Measurements from ENCODE around the gene CIB2.

DNA sequence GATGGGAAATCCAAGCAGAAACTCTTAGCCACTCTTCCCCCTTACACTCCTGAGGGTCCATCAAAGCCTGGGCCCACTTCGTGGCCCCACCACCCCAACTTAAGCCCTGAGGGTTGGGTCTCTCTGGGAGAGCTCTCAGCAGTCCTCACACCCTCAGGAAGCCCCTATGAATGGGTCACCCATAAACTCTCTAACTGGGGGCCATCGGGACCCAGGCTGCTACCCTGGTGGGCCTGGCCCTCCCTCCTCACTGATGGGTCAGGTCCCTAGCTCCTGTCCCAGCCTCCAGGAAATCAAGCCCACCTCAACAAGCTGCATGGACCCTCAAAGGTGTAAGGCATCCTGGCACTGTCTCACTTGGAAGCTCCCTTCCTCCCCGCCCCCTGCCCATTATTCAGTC, 19.5 kb downstream of the CIB2 start:
- TF ChIP-seq, protein P1, sequence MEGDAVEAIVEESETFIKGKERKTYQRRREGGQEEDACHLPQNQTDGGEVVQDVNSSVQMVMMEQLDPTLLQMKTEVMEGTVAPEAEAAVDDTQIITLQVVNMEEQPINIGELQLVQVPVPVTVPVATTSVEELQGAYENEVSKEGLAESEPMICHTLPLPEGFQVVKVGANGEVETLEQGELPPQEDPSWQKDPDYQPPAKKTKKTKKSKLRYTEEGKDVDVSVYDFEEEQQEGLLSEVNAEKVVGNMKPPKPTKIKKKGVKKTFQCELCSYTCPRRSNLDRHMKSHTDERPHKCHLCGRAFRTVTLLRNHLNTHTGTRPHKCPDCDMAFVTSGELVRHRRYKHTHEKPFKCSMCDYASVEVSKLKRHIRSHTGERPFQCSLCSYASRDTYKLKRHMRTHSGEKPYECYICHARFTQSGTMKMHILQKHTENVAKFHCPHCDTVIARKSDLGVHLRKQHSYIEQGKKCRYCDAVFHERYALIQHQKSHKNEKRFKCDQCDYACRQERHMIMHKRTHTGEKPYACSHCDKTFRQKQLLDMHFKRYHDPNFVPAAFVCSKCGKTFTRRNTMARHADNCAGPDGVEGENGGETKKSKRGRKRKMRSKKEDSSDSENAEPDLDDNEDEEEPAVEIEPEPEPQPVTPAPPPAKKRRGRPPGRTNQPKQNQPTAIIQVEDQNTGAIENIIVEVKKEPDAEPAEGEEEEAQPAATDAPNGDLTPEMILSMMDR (IDR thresholded peaks at IDR 0.05), result no peak
- TF ChIP-seq TP53 (CRISPR knock-in tag; IDR thresholded peaks at IDR 0.05) (no peak), POLR2A (IDR thresholded peaks at IDR 0.05; ENCODE audit: low read length) (no peak), GATA3 (IDR thresholded peaks at IDR 0.05; ENCODE audit: borderline replicate concordance) (no peak), KDM5A (IDR thresholded peaks at IDR 0.05) (no peak), MYC (IDR thresholded peaks at IDR 0.05; ENCODE audit: borderline replicate concordance, low read length) (no peak), ZFP36 (IDR thresholded peaks at IDR 0.05; ENCODE audit: borderline replicate concordance, partially characterized antibody) (no peak), RCOR1 (IDR thresholded peaks at IDR 0.05; ENCODE audit: low read depth, low read length) (no peak), SMC3 (IDR thresholded peaks at IDR 0.05) (no peak), ZC3H11A (IDR thresholded peaks at IDR 0.05) (no peak), BHLHE40 (IDR thresholded peaks at IDR 0.05; ENCODE audit: low read depth, low read length) (no peak), RAD21 (conservative IDR thresholded peaks at IDR 0.05 in 1 of 2, IDR thresholded peaks at IDR 0.05 in 1 of 2) (no peak)
- TF ChIP-seq, protein P2, sequence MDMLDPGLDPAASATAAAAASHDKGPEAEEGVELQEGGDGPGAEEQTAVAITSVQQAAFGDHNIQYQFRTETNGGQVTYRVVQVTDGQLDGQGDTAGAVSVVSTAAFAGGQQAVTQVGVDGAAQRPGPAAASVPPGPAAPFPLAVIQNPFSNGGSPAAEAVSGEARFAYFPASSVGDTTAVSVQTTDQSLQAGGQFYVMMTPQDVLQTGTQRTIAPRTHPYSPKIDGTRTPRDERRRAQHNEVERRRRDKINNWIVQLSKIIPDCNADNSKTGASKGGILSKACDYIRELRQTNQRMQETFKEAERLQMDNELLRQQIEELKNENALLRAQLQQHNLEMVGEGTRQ (IDR thresholded peaks at IDR 0.05), result no peak
- TF ChIP-seq, protein P3, sequence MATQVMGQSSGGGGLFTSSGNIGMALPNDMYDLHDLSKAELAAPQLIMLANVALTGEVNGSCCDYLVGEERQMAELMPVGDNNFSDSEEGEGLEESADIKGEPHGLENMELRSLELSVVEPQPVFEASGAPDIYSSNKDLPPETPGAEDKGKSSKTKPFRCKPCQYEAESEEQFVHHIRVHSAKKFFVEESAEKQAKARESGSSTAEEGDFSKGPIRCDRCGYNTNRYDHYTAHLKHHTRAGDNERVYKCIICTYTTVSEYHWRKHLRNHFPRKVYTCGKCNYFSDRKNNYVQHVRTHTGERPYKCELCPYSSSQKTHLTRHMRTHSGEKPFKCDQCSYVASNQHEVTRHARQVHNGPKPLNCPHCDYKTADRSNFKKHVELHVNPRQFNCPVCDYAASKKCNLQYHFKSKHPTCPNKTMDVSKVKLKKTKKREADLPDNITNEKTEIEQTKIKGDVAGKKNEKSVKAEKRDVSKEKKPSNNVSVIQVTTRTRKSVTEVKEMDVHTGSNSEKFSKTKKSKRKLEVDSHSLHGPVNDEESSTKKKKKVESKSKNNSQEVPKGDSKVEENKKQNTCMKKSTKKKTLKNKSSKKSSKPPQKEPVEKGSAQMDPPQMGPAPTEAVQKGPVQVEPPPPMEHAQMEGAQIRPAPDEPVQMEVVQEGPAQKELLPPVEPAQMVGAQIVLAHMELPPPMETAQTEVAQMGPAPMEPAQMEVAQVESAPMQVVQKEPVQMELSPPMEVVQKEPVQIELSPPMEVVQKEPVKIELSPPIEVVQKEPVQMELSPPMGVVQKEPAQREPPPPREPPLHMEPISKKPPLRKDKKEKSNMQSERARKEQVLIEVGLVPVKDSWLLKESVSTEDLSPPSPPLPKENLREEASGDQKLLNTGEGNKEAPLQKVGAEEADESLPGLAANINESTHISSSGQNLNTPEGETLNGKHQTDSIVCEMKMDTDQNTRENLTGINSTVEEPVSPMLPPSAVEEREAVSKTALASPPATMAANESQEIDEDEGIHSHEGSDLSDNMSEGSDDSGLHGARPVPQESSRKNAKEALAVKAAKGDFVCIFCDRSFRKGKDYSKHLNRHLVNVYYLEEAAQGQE (IDR thresholded peaks at IDR 0.05), result no peak

Data from A549 (cell line).